K562 (cell line): ENCODE data around the gene GHR. TPM values are rescaled to one million over a fixed set of nuclear protein-coding genes. Genes with fewer than 3 reads are reported as not detected.

ENCODE experiments used
- ATAC-seq: fragments of 200-7000 bp; cut with Tn5 transposase; 3 replicates; pipeline ENCODE4 v1.9.1; 2020; ENCODE audit warnings: moderate library complexity
- BruUV-seq: library from RNA; stranded (reverse); fragments of 400-500 nt; replicated peaks from 2 replicates; lab custom pipeline; 2021; lab: Mats Ljungman, UMichigan
- CTCF ChIA-PET: fragments of 300-600 bp; formaldehyde crosslinking; extraction: SDS; loops from one replicate; lab custom pipeline; 2021; ENCODE audit warnings: low intra/inter-chr PET ratio; lab: Yijun Ruan, JAX
- POLR2A ChIA-PET: fragments of 300-600, 350-650 bp; sonication (Branson Sonifier 250); formaldehyde crosslinking; extraction: SDS; loops from one replicate; lab custom pipeline; 2021; ENCODE audit warnings: antibody characterized with exemption, inconsistent platforms; lab: Yijun Ruan, JAX
- DNase-seq, 4 experiments: peaks; one replicate each; pipeline versions ENCODE4 v3.0.0 to v3.0.0-alpha.2; 2011 to 2018; ENCODE audit warnings: low spot score in 3 of 4, mixed read lengths in 3 of 4; ENCODE audit errors: extremely low read depth in 1 of 4
- FAIRE-seq: peaks from 2 replicates; lab custom pipeline; 2011; peaks lifted over from hg19 to GRCh38; lab: Jason Lieb, UNC
- H2AFZ ChIP-seq: 2 replicates; pipeline ENCODE4 v1.6.0; 2011; ENCODE audit warnings: low read depth, low read length, control low read depth, inconsistent platforms
- H3K27ac ChIP-seq: fragments of 200-600 bp; 3 replicates; pipeline ENCODE4 v1.8.0; 2011; ENCODE audit warnings: low read depth, mild to moderate bottlenecking, control low read depth, inconsistent platforms, low read length, moderate library complexity, mixed read lengths; ENCODE audit errors: extremely low read depth
- H3K27me3 ChIP-seq, 2 experiments: fragments of 300-600 bp in 1 of 2; 2 replicates in 1 of 2; 3 replicates in 1 of 2; pipeline versions ENCODE4 v1.6.0 to v1.8.0; 2011; ENCODE audit warnings: inconsistent platforms in 2 of 2, low read length in 2 of 2, mild to moderate bottlenecking in 1 of 2, mixed read lengths in 1 of 2, moderate library complexity in 1 of 2; ENCODE audit not compliant: control insufficient read depth in 2 of 2, insufficient read depth in 2 of 2
- H3K36me3 ChIP-seq: fragments of 300-600 bp; 3 replicates; pipeline ENCODE4 v1.8.0; 2011; ENCODE audit warnings: mild to moderate bottlenecking, low read length, inconsistent platforms; ENCODE audit not compliant: control insufficient read depth, insufficient read depth
- H3K4me1 ChIP-seq, 2 experiments: fragments of 200-600 bp in 1 of 2; replicated peaks in 1 of 2; 2 replicates in 1 of 2; 3 replicates in 1 of 2; pipeline versions ENCODE4 v1.5.1 to v1.8.0; 2011; ENCODE audit warnings: inconsistent platforms in 2 of 2, low read length in 2 of 2, mild to moderate bottlenecking in 1 of 2, mixed read lengths in 1 of 2, moderate library complexity in 1 of 2; ENCODE audit not compliant: control insufficient read depth in 2 of 2, insufficient read depth in 2 of 2
- H3K4me2 ChIP-seq: 2 replicates; pipeline ENCODE4 v1.6.1; 2011; ENCODE audit warnings: low read length, control low read depth, inconsistent platforms, mixed read lengths; ENCODE audit not compliant: insufficient read depth
- H3K4me3 ChIP-seq: fragments of 200-600 bp; sonication (generic), shearing (Covaris generic); 2 replicates; pipeline ENCODE4 v1.5.1; 2016; ENCODE audit warnings: control low read depth, inconsistent platforms
- H3K79me2 ChIP-seq: fragments of 200-600 bp; 3 replicates; pipeline ENCODE4 v1.8.0; 2011; ENCODE audit warnings: low read length, inconsistent platforms; ENCODE audit not compliant: control insufficient read depth, insufficient read depth
- H3K9ac ChIP-seq, 2 experiments: 2 replicates each; pipeline versions ENCODE4 v1.6.0 to v1.6.1; 2011; ENCODE audit warnings: low read depth in 2 of 2, low read length in 2 of 2, control low read depth in 1 of 2, inconsistent platforms in 1 of 2, mild to moderate bottlenecking in 1 of 2, mixed read lengths in 1 of 2; ENCODE audit not compliant: insufficient read depth in 1 of 2
- H3K9me1 ChIP-seq: one replicate; pipeline ENCODE4 v1.6.0; 2011; ENCODE audit warnings: inconsistent platforms, mild to moderate bottlenecking, low read length, moderate library complexity; ENCODE audit not compliant: control insufficient read depth, insufficient read depth
- H3K9me3 ChIP-seq: replicated peaks from 2 replicates; pipeline ENCODE4 v1.5.1; 2011; ENCODE audit warnings: low read depth, low read length, inconsistent platforms; ENCODE audit not compliant: control insufficient read depth, insufficient read depth
- H4K20me1 ChIP-seq: replicated peaks from 2 replicates; pipeline ENCODE4 v1.6.1; 2011; ENCODE audit warnings: low read length, inconsistent platforms, mixed read lengths; ENCODE audit not compliant: control insufficient read depth, insufficient read depth
- ARHGAP35 ChIP-seq: fragments of 450-650 bp; IDR thresholded peaks from 2 replicates; pipeline ENCODE4 v1.6.1; 2018; ENCODE audit not compliant: partially characterized antibody
- CC2D1A ChIP-seq: fragments of 450-650 bp; IDR thresholded peaks from 2 replicates; pipeline ENCODE4 v1.6.1; 2017; ENCODE audit warnings: mild to moderate bottlenecking
- CUX1 ChIP-seq: fragments of 200-800 bp; sonication (Bioruptor generic); IDR thresholded peaks from 2 replicates; pipeline ENCODE4 v1.6.1; 2016; ENCODE audit warnings: missing genetic modification characterization, missing compliant biosample characterization
- DIDO1 ChIP-seq: fragments of 450-650 bp; IDR thresholded peaks from 2 replicates; pipeline ENCODE4 v1.6.1; 2016; ENCODE audit warnings: low read depth, missing biosample characterization, missing genetic modification characterization
- FOXJ2 ChIP-seq: fragments of 200-800 bp; sonication (Bioruptor generic); IDR thresholded peaks from 2 replicates; pipeline ENCODE4 v1.6.1; 2016; ENCODE audit warnings: missing genetic modification characterization, missing compliant biosample characterization
- KDM1A ChIP-seq, 2 experiments: fragments of 450-650 bp; IDR thresholded peaks; 2 replicates each; pipeline ENCODE4 v1.6.1; 2016; ENCODE audit warnings: mild to moderate bottlenecking in 2 of 2
- MTF1 ChIP-seq: fragments of 250-450 bp; sonication (Bioruptor Pico); IDR thresholded peaks from 2 replicates; pipeline ENCODE4 v1.9.0; 2021; ENCODE audit warnings: moderate library complexity, mild to moderate bottlenecking, inconsistent platforms, borderline replicate concordance
- RBM25 ChIP-seq: fragments of 200-400 bp; formaldehyde crosslinking; IDR thresholded peaks from 2 replicates; pipeline ENCODE4 v1.6.1; 2018; ENCODE audit warnings: low read length, low read depth, moderate library complexity; ENCODE audit not compliant: severe bottlenecking
- SIX5 ChIP-seq, 2 experiments: IDR thresholded peaks; 2 replicates each; pipeline ENCODE4 v1.6.1; 2011; ENCODE audit warnings: low read length in 2 of 2, borderline replicate concordance in 1 of 2, low read depth in 1 of 2, mild to moderate bottlenecking in 1 of 2, moderate library complexity in 1 of 2; ENCODE audit not compliant: insufficient read depth in 1 of 2
- SMARCA5 ChIP-seq: fragments of 450-650 bp; IDR thresholded peaks from 2 replicates; pipeline ENCODE4 v1.6.1; 2016
- VEZF1 ChIP-seq: fragments of 200-800 bp; sonication (Bioruptor generic); IDR thresholded peaks from 2 replicates; pipeline ENCODE4 v1.6.1; 2017; ENCODE audit warnings: missing genetic modification characterization, missing compliant biosample characterization
- ZFP91 ChIP-seq: sonication (generic); formaldehyde crosslinking; IDR thresholded peaks from 2 replicates; pipeline ENCODE4 v1.8.0; 2022; ENCODE audit warnings: mild to moderate bottlenecking, missing genetic modification reagents
- ZNF197 ChIP-seq: fragments of 200-800 bp; sonication (Bioruptor generic); IDR thresholded peaks from 2 replicates; pipeline ENCODE4 v1.6.1; 2016; ENCODE audit warnings: low read depth, missing genetic modification characterization, missing compliant biosample characterization
- WGBS: fragments of 100-300 bp; shearing (Covaris generic); methylation state at CpG from one replicate; pipeline ENCODE4 v1.1.6; 2016; ENCODE audit warnings: low coverage, mixed read lengths; ENCODE audit not compliant: insufficient coverage; ENCODE audit errors: missing lambda C conversion rate; 5-methylcytosine and 5-hydroxymethylcytosine counted together
- in situ Hi-C: fragments of 300-500 bp; cut with MboI; formaldehyde crosslinking; loops from 4 replicates; pipeline ENCODE4 v1.15.0; 2018; ENCODE audit warnings: inconsistent platforms, mixed read lengths
- intact Hi-C: fragments of 100-400 bp; cut with micrococcal nuclease; formaldehyde crosslinking; loops from 2 replicates; pipeline ENCODE4 v1.14.2; 2022
- polyA plus RNA-seq, 8 experiments: library from polyadenylated mRNA; depleted of rRNA in 4 of 8; stranded (reverse) in 5 of 8; unstranded in 3 of 8; fragments of >200 nt; fragmentation: Nextera tagmentation in 2 of 8; fragmentation: Illumina TruSeq in 1 of 8; extraction: Ambion mirVana in 2 of 8; extraction: Trizol in 1 of 8; gene quantifications; 2 replicates each; pipeline versions ENCODE4 v1.2.1 to v1.2.3, GENCODE V29; 2011 to 2014; ENCODE audit warnings: inconsistent platforms in 1 of 8, missing spikeins in 1 of 8
- total RNA-seq, 7 experiments: library from RNA; depleted of rRNA in 6 of 7; stranded (reverse); fragments of >200 nt in 6 of 7; fragmentation: Illumina TruSeq in 2 of 7; extraction: Trizol in 2 of 7; gene quantifications; 2 replicates each; pipeline versions ENCODE4 v1.2.1 to v1.2.3, GENCODE V29; 2011 to 2021; ENCODE audit warnings: low replicate concordance in 1 of 7

GHR gene
- total and polyA plus RNA-seq, 9 of the 15 experiments (the other 6 are each of a cell fraction or from before 2014, with no cell fraction given): 0.01 to 0.13 (median 0.07) TPM; not detected in 5

- no peaks in the 10 kb centered on the region for H4K20me1 ChIP-seq
- no peak overlapping the region for H3K4me2 ChIP-seq
- H2AFZ ChIP-seq: no peak overlapping the region
- CTCF ChIA-PET: no interaction called here
- no peaks in the 10 kb centered on the region for H3K36me3 ChIP-seq
- FAIRE-seq (no peak), DNase-seq (no peak), ATAC-seq (no peak)
- no TSS peak for BruUV-seq
- intact Hi-C loops: no loop called here
- H3K27ac ChIP-seq: no peak overlapping the region
- WGBS: 58% methylated on average over 5 of the region's 5 CpGs
- H3K4me3 ChIP-seq: no peak overlapping the region
- no peaks in the 10 kb centered on the region for H3K79me2 ChIP-seq
- peaks cover 0 to 18% of the 10 kb centered on the region in 2 experiments; a peak in 4 of 5 replicates for H3K4me1 ChIP-seq
- POLR2A ChIA-PET: interaction anchor here (0.7 kb wide), 1 partner anchor 165 kb away, joined by 3 read pairs; no protein-coding TSS in a partner anchor
- in situ Hi-C loops: loop anchor here (25.0 kb wide), 2 partner anchors 295 to 730 kb away; partner anchors contain the start of gene OXCT1
- no peaks in the 10 kb centered on the region for H3K9me3 ChIP-seq
- no peak overlapping the region for H3K9ac ChIP-seq
- no peaks in the 10 kb centered on the region for H3K9me1 ChIP-seq
- no peaks in the 10 kb centered on the region for H3K27me3 ChIP-seq
- TF ChIP-seq ARHGAP35: no peak
- no peak for TF ChIP-seq ZFP91
- TF ChIP-seq SMARCA5: no peak
- no peak for TF ChIP-seq DIDO1 (tag)
- no peak for TF ChIP-seq ZNF197 (CRISPR knock-in tag)
- TF ChIP-seq SIX5 (IDR thresholded peaks at IDR 0.05; ENCODE audit: borderline replicate concordance in 1 of 2, insufficient read depth in 1 of 2, low read depth in 1 of 2, low read length in 2 of 2): no peak
- no peak for TF ChIP-seq VEZF1 (CRISPR knock-in tag)
- TF ChIP-seq FOXJ2 (tag): no peak
- peak; percentile 73 for TF ChIP-seq RBM25
- TF ChIP-seq CUX1 (CRISPR knock-in tag): peak; percentile 85; the same call in 1 of the 2 replicates
- no peak for TF ChIP-seq CC2D1A
- peak; percentile 44 to 51; a peak in 2 of 4 replicates for TF ChIP-seq KDM1A (IDR thresholded peaks at IDR 0.05)
- no peak for TF ChIP-seq MTF1
These were observed 169.3 kb downstream of the GHR start for GRCh38 chr5:42592401-42593140.
